A549 (cell line): Measurements from ENCODE around the gene RGS6. TPM values are rescaled to one million over a fixed set of nuclear protein-coding genes. Genes with fewer than 3 reads are reported as not detected.
"Not testable (repeated sequence)": the region's sequence is repeated elsewhere in the genome, so short reads cannot be mapped to it uniquely, and the experiment has no call there.

ENCODE experiments used
- ATAC-seq, 2 experiments: fragments of 200-7000 bp in 1 of 2; fragments of >200 bp in 1 of 2; cut with Nextera tagmentation in 1 of 2; cut with Tn5 transposase in 1 of 2; 3 replicates each; pipeline versions ENCODE4 v1.8.0 to v1.9.1; 2018 to 2020; ENCODE audit warnings: mild to moderate bottlenecking in 1 of 2, moderate library complexity in 1 of 2
- CTCF ChIA-PET: fragments of 300-600 bp; sonication (Branson Sonifier 250); formaldehyde crosslinking; extraction: SDS; loops from one replicate; lab custom pipeline; 2021; ENCODE audit warnings: antibody characterized with exemption, inconsistent platforms; lab: Yijun Ruan, JAX
- POLR2A ChIA-PET: fragments of 350-600 bp; formaldehyde crosslinking; extraction: SDS; loops from one replicate; lab custom pipeline; 2021; ENCODE audit warnings: antibody characterized with exemption, inconsistent platforms; lab: Yijun Ruan, JAX
- DNase-seq, 2 experiments: peaks; one replicate each; pipeline versions ENCODE4 v3.0.0 to v3.0.0-alpha.2; 2011 to 2016; ENCODE audit warnings: low read depth in 1 of 2, low spot score in 1 of 2
- FAIRE-seq: peaks from 2 replicates; lab custom pipeline; 2011; peaks lifted over from hg19 to GRCh38; lab: Jason Lieb, UNC
- H3K27ac ChIP-seq, 2 experiments: fragments of >200 bp; sonication (Bioruptor Twin); formaldehyde crosslinking; 3 replicates each; pipeline ENCODE4 v1.5.1; 2016 to 2017
- H3K4me1 ChIP-seq: fragments of >200 bp; sonication (Bioruptor Twin); formaldehyde crosslinking; 3 replicates; pipeline ENCODE4 v1.6.1; 2016
- H3K4me2 ChIP-seq: fragments of >200 bp; sonication (Bioruptor Twin); formaldehyde crosslinking; 3 replicates; pipeline ENCODE4 v1.6.1; 2016
- H3K4me3 ChIP-seq: fragments of >200 bp; sonication (Bioruptor Twin); formaldehyde crosslinking; 3 replicates; pipeline ENCODE4 v1.5.1; 2016
- H3K9me3 ChIP-seq: fragments of >200 bp; sonication (Bioruptor Twin); formaldehyde crosslinking; 3 replicates; pipeline ENCODE4 v1.6.1; 2016
- CHD4 ChIP-seq: fragments of 200-600 bp; sonication (generic); IDR thresholded peaks from 2 replicates; pipeline ENCODE4 v1.6.1; 2016; ENCODE audit warnings: antibody characterized with exemption, mild to moderate bottlenecking, borderline replicate concordance
- EHF ChIP-seq: fragments of 250-450 bp; sonication (Bioruptor Pico); IDR thresholded peaks from 2 replicates; pipeline ENCODE4 v1.5.0; 2020; ENCODE audit warnings: mild to moderate bottlenecking
- EHMT2 ChIP-seq: fragments of 200-600 bp; sonication (generic); IDR thresholded peaks from 2 replicates; pipeline ENCODE4 v1.6.1; 2016; ENCODE audit warnings: antibody characterized with exemption, low read depth, mild to moderate bottlenecking, moderate library complexity
- FOSB ChIP-seq: fragments of 250-450 bp; sonication (Bioruptor Pico); IDR thresholded peaks from 2 replicates; pipeline ENCODE4 v1.5.0; 2020; ENCODE audit warnings: mild to moderate bottlenecking, moderate library complexity
- FOSL2 ChIP-seq, 2 experiments: fragments of 450-650 bp in 1 of 2; fragments of >200 bp in 1 of 2; sonication (Bioruptor Twin) in 1 of 2; formaldehyde crosslinking; IDR thresholded peaks; 2 replicates each; pipeline versions ENCODE4 v1.5.0 to v1.6.1; 2016 to 2020; ENCODE audit warnings: mild to moderate bottlenecking in 1 of 2, moderate library complexity in 1 of 2
- HES2 ChIP-seq: fragments of >200 bp; sonication (Bioruptor Twin); formaldehyde crosslinking; IDR thresholded peaks from 2 replicates; pipeline ENCODE4 v1.6.1; 2016
- JUNB ChIP-seq: fragments of >200 bp; sonication (Bioruptor Twin); formaldehyde crosslinking; IDR thresholded peaks from 2 replicates; pipeline ENCODE4 v1.6.1; 2016
- KDM1A ChIP-seq: fragments of 200-600 bp; sonication (generic); IDR thresholded peaks from 2 replicates; pipeline ENCODE4 v1.6.1; 2016; ENCODE audit warnings: low read depth, mild to moderate bottlenecking
- KDM5A ChIP-seq: fragments of 200-600 bp; sonication (generic); IDR thresholded peaks from 2 replicates; pipeline ENCODE4 v1.6.1; 2016; ENCODE audit warnings: antibody characterized with exemption, mild to moderate bottlenecking
- MAZ ChIP-seq: fragments of 150-350 bp; IDR thresholded peaks from 2 replicates; pipeline ENCODE4 v1.6.1; 2014; ENCODE audit warnings: antibody characterized with exemption, low read depth, low read length, borderline replicate concordance
- TP53 ChIP-seq: fragments of 250-450 bp; sonication (Bioruptor Pico); IDR thresholded peaks from 2 replicates; pipeline ENCODE4 v1.5.0; 2021; ENCODE audit warnings: mild to moderate bottlenecking, moderate library complexity
- ZNF302 ChIP-seq: fragments of 250-450 bp; sonication (Bioruptor Pico); IDR thresholded peaks from 2 replicates; pipeline ENCODE4 v1.9.0; 2021; ENCODE audit warnings: inconsistent platforms, mild to moderate bottlenecking, moderate library complexity
- WGBS: methylation state at CpG from one replicate; pipeline ENCODE4 v1.1.6; 2017; ENCODE audit errors: missing lambda C conversion rate; 5-methylcytosine and 5-hydroxymethylcytosine counted together
- polyA plus RNA-seq, 4 experiments: library from polyadenylated mRNA; depleted of rRNA in 3 of 4; stranded (reverse); fragments of >200 nt; fragmentation: RNase III in 1 of 4; extraction: RNeasy Plus Mini Kit Qiagen cat#74134 plus additional on column Dnase treatment in 1 of 4; gene quantifications; 2 replicates in 3 of 4; 3 replicates in 1 of 4; pipeline ENCODE4 v1.2.3, GENCODE V29; 2011 to 2017
- TF ChIP-seq, protein P1 (sequence below): fragments of >200 bp; sonication (Bioruptor Twin); formaldehyde crosslinking; IDR thresholded peaks from 3 replicates; pipeline ENCODE4 v1.5.1; 2016
- TF ChIP-seq, protein P2 (sequence below): IDR thresholded peaks from 2 replicates; pipeline ENCODE4 v1.6.1; 2012

RGS6 gene
- polyA plus RNA-seq, 2 of the 4 experiments (the other 2 are of a cell fraction) = not detected

DNA sequence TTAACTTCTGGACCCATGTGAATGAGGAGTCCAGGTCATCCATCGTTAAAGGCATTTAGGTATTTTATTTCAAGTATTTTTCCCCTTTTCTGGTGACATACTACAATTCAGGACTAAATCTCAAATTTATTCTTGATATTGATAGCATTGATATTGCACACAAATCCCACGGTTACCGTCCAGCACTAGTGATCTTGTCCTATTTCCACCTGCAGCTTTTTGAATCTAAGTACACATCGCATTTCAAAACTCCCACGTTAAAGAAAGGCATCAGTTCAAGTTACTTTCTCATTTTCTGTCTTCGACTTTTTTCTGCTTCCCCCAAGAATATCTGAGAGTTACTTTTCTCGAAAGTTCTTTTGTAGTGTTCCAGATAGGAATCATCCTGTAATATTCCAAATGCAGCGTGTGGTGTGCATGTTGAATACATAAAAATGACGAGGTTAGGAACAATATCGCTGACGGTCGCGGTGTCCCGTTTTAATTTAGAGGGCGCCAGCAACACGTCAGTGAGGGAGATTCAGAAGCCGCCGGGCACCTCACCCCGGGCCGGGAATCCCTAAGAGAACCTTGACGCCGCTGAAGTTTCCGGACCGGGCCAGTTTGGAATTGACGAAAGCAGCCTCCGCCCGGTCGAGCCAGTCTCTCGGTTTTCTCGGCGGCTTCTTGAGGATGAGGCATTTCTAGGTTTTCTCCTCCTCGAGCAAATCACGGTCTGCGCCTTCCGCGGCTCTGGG, 569 bp upstream of the RGS6 start:
- 8% methylated on average over 36 of the region's 36 CpGs for WGBS
- Histone ChIP-seq H3K4me1 (peaks cover 10% of the 10 kb centered on the region; the same call in 1 of the 3 replicates), H3K27ac (no peak overlapping the region), H3K9me3 (0 out of 3 replicates have a peak, but pooled peaks cover 4% of the 10 kb centered on the region)
- ChIA-PET POLR2A (no interaction called here), CTCF (interaction anchor here (1.3 kb wide), 2 partner anchors 8 to 178 kb away, joined by 3 to 4 read pairs; no protein-coding TSS in a partner anchor)
- TF ChIP-seq KDM5A (no peak), ZNF302 (no peak), EHF (no peak), MAZ (no peak), TP53 (no peak), FOSL2 (IDR thresholded peaks at IDR 0.05) (no peak), FOSL2 (CRISPR knock-in tag; IDR thresholded peaks at IDR 0.05) (no peak), JUNB (no peak)
- TF ChIP-seq, protein P1, sequence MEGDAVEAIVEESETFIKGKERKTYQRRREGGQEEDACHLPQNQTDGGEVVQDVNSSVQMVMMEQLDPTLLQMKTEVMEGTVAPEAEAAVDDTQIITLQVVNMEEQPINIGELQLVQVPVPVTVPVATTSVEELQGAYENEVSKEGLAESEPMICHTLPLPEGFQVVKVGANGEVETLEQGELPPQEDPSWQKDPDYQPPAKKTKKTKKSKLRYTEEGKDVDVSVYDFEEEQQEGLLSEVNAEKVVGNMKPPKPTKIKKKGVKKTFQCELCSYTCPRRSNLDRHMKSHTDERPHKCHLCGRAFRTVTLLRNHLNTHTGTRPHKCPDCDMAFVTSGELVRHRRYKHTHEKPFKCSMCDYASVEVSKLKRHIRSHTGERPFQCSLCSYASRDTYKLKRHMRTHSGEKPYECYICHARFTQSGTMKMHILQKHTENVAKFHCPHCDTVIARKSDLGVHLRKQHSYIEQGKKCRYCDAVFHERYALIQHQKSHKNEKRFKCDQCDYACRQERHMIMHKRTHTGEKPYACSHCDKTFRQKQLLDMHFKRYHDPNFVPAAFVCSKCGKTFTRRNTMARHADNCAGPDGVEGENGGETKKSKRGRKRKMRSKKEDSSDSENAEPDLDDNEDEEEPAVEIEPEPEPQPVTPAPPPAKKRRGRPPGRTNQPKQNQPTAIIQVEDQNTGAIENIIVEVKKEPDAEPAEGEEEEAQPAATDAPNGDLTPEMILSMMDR = no peak
- TF ChIP-seq, all 56 proteins: peak for 0
- DNase-seq = no peak
- Histone ChIP-seq H3K4me3 (peak overlapping the region; percentile 42), H3K4me2 (peak overlapping the region; percentile 99)
- ATAC-seq = peak; percentile 51 to 64; a peak in 4 of 6 replicates
- FAIRE-seq = no peak

DNA sequence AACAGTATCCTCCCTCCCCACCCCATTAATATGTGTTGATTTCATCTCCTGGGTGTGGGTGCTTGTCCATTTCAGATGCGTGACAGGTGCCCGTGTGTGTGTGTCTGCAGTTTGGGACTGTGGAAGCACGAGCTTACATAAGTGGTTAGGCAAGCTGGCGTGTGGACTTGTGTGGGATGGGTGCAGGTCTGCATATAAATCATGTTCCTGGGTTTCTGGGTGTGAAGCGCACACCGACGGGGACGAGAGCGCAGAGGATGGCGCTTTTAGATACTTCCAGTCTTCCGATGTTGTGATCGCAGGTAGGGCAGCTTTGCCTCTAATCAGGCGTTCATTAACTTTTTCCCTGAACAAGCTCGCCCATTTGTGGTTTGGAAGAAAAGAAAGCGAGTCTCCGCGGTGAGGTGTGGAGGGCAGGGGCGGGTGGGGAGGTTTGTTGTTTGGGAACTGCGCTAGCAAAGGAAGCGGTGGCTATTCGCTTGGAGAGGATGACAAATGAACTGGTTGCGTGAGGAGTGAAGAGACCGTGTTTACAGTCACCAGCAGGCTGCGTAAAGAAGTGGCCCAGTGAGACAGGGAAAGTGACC, 865 bp downstream of the RGS6 start:
- FAIRE-seq (no peak), ATAC-seq (no peak)
- CTCF ChIA-PET = interaction anchor here (1.3 kb wide), 2 partner anchors 9 to 180 kb away, joined by 3 to 4 read pairs; no protein-coding TSS in a partner anchor

GRCh38 chr14:71938273-71938672, 6.0 kb downstream of the RGS6 start:
- H3K9me3 ChIP-seq, ATAC-seq, POLR2A ChIA-PET, CTCF ChIA-PET, FAIRE-seq, DNase-seq, H3K4me1 ChIP-seq, H3K4me2 ChIP-seq, H3K4me3 ChIP-seq, H3K27ac ChIP-seq: not testable (repeated sequence)
- 0% methylated on average over 2 of the region's 3 CpGs for WGBS

More for the DNA sequence above, 865 bp downstream of the RGS6 start:
- Histone ChIP-seq H3K27ac (no peak overlapping the region), H3K4me1 (peaks cover 10% of the 10 kb centered on the region; the same call in 1 of the 3 replicates), H3K9me3 (0 out of 3 replicates have a peak, but pooled peaks cover 4% of the 10 kb centered on the region), H3K4me3 (peak overlapping the region; percentile 42; the same call in 1 of the 3 replicates), H3K4me2 (peak overlapping the region; percentile 99; the same call in 2 of the 3 replicates)
- DNase-seq = no peak
- POLR2A ChIA-PET = no interaction called here
- no peak for TF ChIP-seq EHMT2
- no peak for TF ChIP-seq HES2
- TF ChIP-seq, protein P2, sequence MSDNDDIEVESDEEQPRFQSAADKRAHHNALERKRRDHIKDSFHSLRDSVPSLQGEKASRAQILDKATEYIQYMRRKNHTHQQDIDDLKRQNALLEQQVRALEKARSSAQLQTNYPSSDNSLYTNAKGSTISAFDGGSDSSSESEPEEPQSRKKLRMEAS = no peak
- no peak for TF ChIP-seq CHD4
- no peak for TF ChIP-seq FOSB (CRISPR knock-in tag)
- TF ChIP-seq KDM1A = no peak
- WGBS = 22% methylated on average over 16 of the region's 24 CpGs

- H3K9me3 ChIP-seq, H3K4me3 ChIP-seq, DNase-seq, POLR2A ChIA-PET, FAIRE-seq, CTCF ChIA-PET, H3K4me2 ChIP-seq, H3K27ac ChIP-seq, H3K4me1 ChIP-seq, ATAC-seq: not testable (repeated sequence)
- 0% methylated on average over 1 of the region's 1 CpG for WGBS
Observed at GRCh38 chr14:71939344-71939743, 7.1 kb downstream of the RGS6 start.

GRCh38 chr14:71940500-71940899, 8.3 kb downstream of the RGS6 start:
- ATAC-seq, H3K27ac ChIP-seq, POLR2A ChIA-PET, H3K4me3 ChIP-seq, DNase-seq, H3K4me1 ChIP-seq, CTCF ChIA-PET, H3K9me3 ChIP-seq, H3K4me2 ChIP-seq, FAIRE-seq: not testable (repeated sequence)

DNA sequence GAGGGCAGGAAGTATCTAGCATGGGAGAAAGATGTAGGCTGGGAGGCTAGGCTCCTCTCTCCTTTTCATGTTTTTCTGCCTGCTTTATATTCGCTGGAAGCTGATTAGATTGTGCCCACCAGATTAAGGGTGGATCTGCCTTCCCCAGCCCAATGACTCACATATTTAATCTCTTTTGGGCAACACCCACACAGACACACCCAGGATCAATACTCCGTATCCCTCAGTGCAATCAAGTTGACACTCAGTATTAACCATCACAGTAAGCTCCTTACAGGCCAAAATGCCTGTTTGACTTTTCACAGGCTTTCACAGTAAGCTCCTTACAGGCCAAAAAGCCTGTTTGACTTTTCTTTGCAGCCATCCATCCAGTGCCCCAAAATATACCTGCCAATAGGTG, 9.4 kb downstream of the RGS6 start:
- ATAC-seq, CTCF ChIA-PET, H3K4me3 ChIP-seq, FAIRE-seq, DNase-seq, H3K4me1 ChIP-seq, POLR2A ChIA-PET, H3K9me3 ChIP-seq, H3K27ac ChIP-seq, H3K4me2 ChIP-seq: not testable (repeated sequence)
- 3% methylated on average over 2 of the region's 2 CpGs for WGBS
